Esophagus muscularis mucosa (tissue), 4 donors: ENCODE results near the gene STARD5. TPM values are rescaled to one million over a fixed set of nuclear protein-coding genes. Genes with fewer than 3 reads are reported as not detected.

ENCODE experiments used
- DNase-seq: peaks from one replicate; pipeline ENCODE4 v3.0.0-alpha.2; 2017; ENCODE audit errors: extremely low spot score
- H3K27ac ChIP-seq, 4 donors: fragments of 200-600 bp; sonication (generic); replicated peaks in 1 of 4; 1 replicate in 3 of 4; 2 replicates in 1 of 4; pipeline ENCODE4 v1.5.1; 2016 to 2019; ENCODE audit warnings: mild to moderate bottlenecking in 1 of 4
- H3K27me3 ChIP-seq, 4 donors: fragments of 200-600 bp; sonication (generic); one replicate each; pipeline versions ENCODE4 v1.5.1 to v1.6.0; 2016 to 2019
- H3K36me3 ChIP-seq, 4 donors: fragments of 200-600 bp; sonication (generic); one replicate each; pipeline ENCODE4 v1.5.1; 2016 to 2019
- H3K4me1 ChIP-seq, 4 donors: fragments of 200-600 bp; sonication (generic); one replicate each; pipeline ENCODE4 v1.5.1; 2016 to 2019
- H3K4me3 ChIP-seq, 4 donors: fragments of 200-600 bp; sonication (generic); 1 replicate in 2 of 4; 2 replicates in 2 of 4; pipeline ENCODE4 v1.5.1; 2016 to 2019; ENCODE audit warnings: mild to moderate bottlenecking in 4 of 4, moderate library complexity in 1 of 4
- H3K9me3 ChIP-seq, 4 donors: fragments of 200-600 bp; sonication (generic); 1 replicate in 3 of 4; 2 replicates in 1 of 4; pipeline ENCODE4 v1.5.1; 2016 to 2019
- EP300 ChIP-seq: sonication (generic); formaldehyde crosslinking; IDR thresholded peaks from one replicate; pipeline ENCODE4 v1.6.1; 2017; ENCODE audit warnings: antibody characterized with exemption
- POLR2A ChIP-seq: fragments of 450-650 bp; IDR thresholded peaks from one replicate; pipeline ENCODE4 v1.6.1; 2017; ENCODE audit warnings: antibody characterized with exemption, moderate library complexity, mild to moderate bottlenecking, low read depth
- POLR2AphosphoS5 ChIP-seq, 2 donors: sonication (generic); formaldehyde crosslinking; IDR thresholded peaks; one replicate each; pipeline ENCODE4 v1.6.1; 2017; ENCODE audit warnings: antibody characterized with exemption in 2 of 2
- WGBS: methylation state at CpG from one replicate; pipeline ENCODE4 v1.1.5; 2018; 5-methylcytosine and 5-hydroxymethylcytosine counted together
- intact Hi-C: fragments of 100-400 bp; cut with DNase I; formaldehyde crosslinking; loops from one replicate; pipeline ENCODE4 v1.15.1; 2023
- total RNA-seq, 4 donors: library from RNA; depleted of rRNA; stranded (reverse); fragments of >200 nt; gene quantifications; one replicate each; pipeline versions ENCODE4 v1.1.0 to v1.2.1, GENCODE V29; 2016
- TF ChIP-seq, protein P1 (sequence below), 3 experiments: fragments of 200-600 bp in 2 of 3; fragments of 450-650 bp in 1 of 3; sonication (generic) in 2 of 3; IDR thresholded peaks; one replicate each; pipeline ENCODE4 v1.5.1; 2017 to 2019; ENCODE audit warnings: antibody characterized with exemption in 3 of 3, mild to moderate bottlenecking in 2 of 3, moderate library complexity in 1 of 3

The STARD5 gene
- total RNA-seq, 4 donors from 2014 or later, result 2.7 to 3.7 (median 3.0) TPM

- no peak for DNase-seq
- TF ChIP-seq EP300, result no peak
- no peak for TF ChIP-seq POLR2A
- TF ChIP-seq, protein P1, sequence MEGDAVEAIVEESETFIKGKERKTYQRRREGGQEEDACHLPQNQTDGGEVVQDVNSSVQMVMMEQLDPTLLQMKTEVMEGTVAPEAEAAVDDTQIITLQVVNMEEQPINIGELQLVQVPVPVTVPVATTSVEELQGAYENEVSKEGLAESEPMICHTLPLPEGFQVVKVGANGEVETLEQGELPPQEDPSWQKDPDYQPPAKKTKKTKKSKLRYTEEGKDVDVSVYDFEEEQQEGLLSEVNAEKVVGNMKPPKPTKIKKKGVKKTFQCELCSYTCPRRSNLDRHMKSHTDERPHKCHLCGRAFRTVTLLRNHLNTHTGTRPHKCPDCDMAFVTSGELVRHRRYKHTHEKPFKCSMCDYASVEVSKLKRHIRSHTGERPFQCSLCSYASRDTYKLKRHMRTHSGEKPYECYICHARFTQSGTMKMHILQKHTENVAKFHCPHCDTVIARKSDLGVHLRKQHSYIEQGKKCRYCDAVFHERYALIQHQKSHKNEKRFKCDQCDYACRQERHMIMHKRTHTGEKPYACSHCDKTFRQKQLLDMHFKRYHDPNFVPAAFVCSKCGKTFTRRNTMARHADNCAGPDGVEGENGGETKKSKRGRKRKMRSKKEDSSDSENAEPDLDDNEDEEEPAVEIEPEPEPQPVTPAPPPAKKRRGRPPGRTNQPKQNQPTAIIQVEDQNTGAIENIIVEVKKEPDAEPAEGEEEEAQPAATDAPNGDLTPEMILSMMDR (IDR thresholded peaks at IDR 0.05), result no peak
- no peak for TF ChIP-seq POLR2AphosphoS5 (IDR thresholded peaks at IDR 0.05)
- Histone ChIP-seq H3K27ac (no peak overlapping the region), H3K36me3 (peaks cover 0 to 40% (median 17%) of the 10 kb centered on the region in 4 donors), H3K4me3 (peak overlapping the region in 2 of 4 donors; percentile 5 to 43), H3K27me3 (peaks cover 0 to 9% (median 0%) of the 10 kb centered on the region in 4 donors), H3K9me3 (no peaks in the 10 kb centered on the region), H3K4me1 (peaks cover 16 to 60% (median 27%) of the 10 kb centered on the region in 4 donors)
- 82% methylated on average over 5 of the region's 6 CpGs for WGBS
- intact Hi-C loops, result no loop called here
Observed at GRCh38 chr15:81298611-81299010, 25.3 kb downstream of the STARD5 start.

- peaks cover 0 to 9% (median 0%) of the 10 kb centered on the region in 4 donors for H3K27me3 ChIP-seq
- peaks cover 0 to 40% (median 13%) of the 10 kb centered on the region in 4 donors for H3K36me3 ChIP-seq
- no peaks in the 10 kb centered on the region for H3K9me3 ChIP-seq
- intact Hi-C loops, result no loop called here
- H3K27ac ChIP-seq, result peak overlapping the region in 3 of 4 donors; percentile 36 to 58 (median 57)
- WGBS, result 77% methylated on average over 4 of the region's 4 CpGs
- TF ChIP-seq, protein P1 (IDR thresholded peaks at IDR 0.05), result no peak
- no peak for TF ChIP-seq POLR2A
- no peak for TF ChIP-seq EP300
- TF ChIP-seq POLR2AphosphoS5 (IDR thresholded peaks at IDR 0.05), result no peak
- peak overlapping the region; percentile 23 to 43 (median 32) for H3K4me3 ChIP-seq
- no peak for DNase-seq
- peaks cover 14 to 56% (median 25%) of the 10 kb centered on the region in 4 donors for H3K4me1 ChIP-seq
Observed at GRCh38 chr15:81297603-81298575, 26.1 kb downstream of the STARD5 start.

GRCh38 chr15:81297147-81297572, 26.8 kb downstream of the STARD5 start:
- TF ChIP-seq EP300 (no peak), POLR2AphosphoS5 (IDR thresholded peaks at IDR 0.05) (peak in 1 of 2 donors; percentile 1), POLR2A (no peak)
- TF ChIP-seq, protein P1 (IDR thresholded peaks at IDR 0.05), result no peak
- intact Hi-C loops, result no loop called here
- H3K27me3 ChIP-seq, result peaks cover 0 to 9% (median 0%) of the 10 kb centered on the region in 4 donors
- H3K9me3 ChIP-seq, result no peaks in the 10 kb centered on the region
- no peak for DNase-seq
- WGBS, result 53% methylated on average over 3 of the region's 3 CpGs
- peak overlapping the region; percentile 23 to 43 (median 32) for H3K4me3 ChIP-seq
- H3K27ac ChIP-seq, result peak overlapping the region; percentile 25 to 58 (median 46)
- peaks cover 14 to 54% (median 25%) of the 10 kb centered on the region in 4 donors for H3K4me1 ChIP-seq
- H3K36me3 ChIP-seq, result peaks cover 0 to 46% (median 13%) of the 10 kb centered on the region in 4 donors

DNA sequence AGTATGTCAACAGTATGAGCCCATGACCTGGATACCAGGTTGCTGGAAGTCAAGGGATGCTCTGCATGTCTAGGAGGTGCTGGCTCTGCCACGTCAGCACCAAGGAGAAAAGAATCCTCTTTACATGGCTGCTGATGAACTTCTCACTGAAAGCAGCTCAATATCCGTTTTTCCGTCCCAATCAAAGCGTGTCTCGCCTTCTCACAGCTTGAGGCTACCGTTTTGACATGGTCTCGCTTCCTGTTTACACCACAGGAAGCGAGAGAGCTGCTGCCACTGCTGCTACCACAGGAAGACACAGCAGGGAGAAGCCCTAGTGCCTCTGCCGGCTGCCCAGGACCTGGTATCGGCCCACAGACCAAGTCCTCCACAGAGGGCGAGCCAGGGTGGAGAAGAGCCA, 27.3 kb downstream of the STARD5 start:
- H3K4me1 ChIP-seq, result peaks cover 14 to 54% (median 25%) of the 10 kb centered on the region in 4 donors
- H3K36me3 ChIP-seq, result peaks cover 0 to 45% (median 10%) of the 10 kb centered on the region in 4 donors
- peak; percentile 26 to 64 for TF ChIP-seq POLR2AphosphoS5 (IDR thresholded peaks at IDR 0.05)
- no peak for TF ChIP-seq EP300
- TF ChIP-seq POLR2A, result no peak
- TF ChIP-seq, protein P1 (IDR thresholded peaks at IDR 0.05), result peak in 1 of 3 experiments; percentile 10
- intact Hi-C loops, result no loop called here
- H3K27me3 ChIP-seq, result peaks cover 0 to 9% (median 0%) of the 10 kb centered on the region in 4 donors
- peak overlapping the region; percentile 23 to 43 (median 32) for H3K4me3 ChIP-seq
- peak overlapping the region; percentile 25 to 58 (median 46) for H3K27ac ChIP-seq
- no peaks in the 10 kb centered on the region for H3K9me3 ChIP-seq
- WGBS, result 55% methylated on average over 9 of the region's 11 CpGs
- DNase-seq, result no peak
